ENCODE data around the gene RPL37. TPM values are rescaled to one million over a fixed set of nuclear protein-coding genes. Genes with fewer than 3 reads are reported as not detected.

The RPL37 gene
- total and polyA plus RNA-seq, 8 donors: 544 to 1,157 (median 813) TPM

GRCh38 chr5:40831346-40832210, 3.4 kb downstream of the RPL37 start:
- intact Hi-C loops (cut with DNase I): no loop called here
- FAIRE-seq: no peak
- no peaks in the 10 kb centered on the region for H3K27me3 ChIP-seq
- WGBS, 2 donors: 67 to 75% methylated on average over 4 of the region's 4 CpGs
- H3K4me3 ChIP-seq: no peak overlapping the region
- H3K36me3 ChIP-seq: peaks cover 0 to 63% (median 42%) of the 10 kb centered on the region in 3 donors
- TF ChIP-seq, protein P1, sequence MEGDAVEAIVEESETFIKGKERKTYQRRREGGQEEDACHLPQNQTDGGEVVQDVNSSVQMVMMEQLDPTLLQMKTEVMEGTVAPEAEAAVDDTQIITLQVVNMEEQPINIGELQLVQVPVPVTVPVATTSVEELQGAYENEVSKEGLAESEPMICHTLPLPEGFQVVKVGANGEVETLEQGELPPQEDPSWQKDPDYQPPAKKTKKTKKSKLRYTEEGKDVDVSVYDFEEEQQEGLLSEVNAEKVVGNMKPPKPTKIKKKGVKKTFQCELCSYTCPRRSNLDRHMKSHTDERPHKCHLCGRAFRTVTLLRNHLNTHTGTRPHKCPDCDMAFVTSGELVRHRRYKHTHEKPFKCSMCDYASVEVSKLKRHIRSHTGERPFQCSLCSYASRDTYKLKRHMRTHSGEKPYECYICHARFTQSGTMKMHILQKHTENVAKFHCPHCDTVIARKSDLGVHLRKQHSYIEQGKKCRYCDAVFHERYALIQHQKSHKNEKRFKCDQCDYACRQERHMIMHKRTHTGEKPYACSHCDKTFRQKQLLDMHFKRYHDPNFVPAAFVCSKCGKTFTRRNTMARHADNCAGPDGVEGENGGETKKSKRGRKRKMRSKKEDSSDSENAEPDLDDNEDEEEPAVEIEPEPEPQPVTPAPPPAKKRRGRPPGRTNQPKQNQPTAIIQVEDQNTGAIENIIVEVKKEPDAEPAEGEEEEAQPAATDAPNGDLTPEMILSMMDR (IDR thresholded peaks at IDR 0.05): no peak
- no peak for DNase-seq
- no peaks in the 10 kb centered on the region for H3K9me3 ChIP-seq
- peaks cover 11 to 13% (median 13%) of the 10 kb centered on the region in 3 donors for H3K4me1 ChIP-seq
- H3K27ac ChIP-seq: no peak overlapping the region
- no peak for ATAC-seq

- H3K36me3 ChIP-seq: peaks cover 0 to 63% (median 45%) of the 10 kb centered on the region in 3 donors
- H3K27me3 ChIP-seq: no peaks in the 10 kb centered on the region
- ATAC-seq (no peak), DNase-seq (no peak), FAIRE-seq (no peak)
- TF ChIP-seq, protein P1 (IDR thresholded peaks at IDR 0.05): no peak
- no peak overlapping the region for H3K4me3 ChIP-seq
- H3K9me3 ChIP-seq: no peaks in the 10 kb centered on the region
- no peak overlapping the region for H3K27ac ChIP-seq
- WGBS, 2 donors: 90 to 95% methylated on average over 13 of the region's 13 CpGs
- intact Hi-C loops (cut with DNase I): no loop called here
- peaks cover 11 to 13% (median 13%) of the 10 kb centered on the region in 3 donors for H3K4me1 ChIP-seq
Observed at GRCh38 chr5:40829748-40830533, 5.1 kb downstream of the RPL37 start.

GRCh38 chr5:40828690-40829661, 6.0 kb downstream of the RPL37 start:
- FAIRE-seq (no peak), DNase-seq (no peak), ATAC-seq (no peak)
- TF ChIP-seq, protein P1 (IDR thresholded peaks at IDR 0.05): no peak
- H3K36me3 ChIP-seq: peaks cover 0 to 63% (median 45%) of the 10 kb centered on the region in 3 donors
- H3K4me1 ChIP-seq: peaks cover 11 to 13% (median 13%) of the 10 kb centered on the region in 3 donors
- 97 to 98% methylated on average over 3 of the region's 3 CpGs for WGBS, 2 donors
- intact Hi-C loops (cut with DNase I): no loop called here
- H3K27me3 ChIP-seq: no peaks in the 10 kb centered on the region
- H3K4me3 ChIP-seq: no peak overlapping the region
- no peaks in the 10 kb centered on the region for H3K9me3 ChIP-seq
- H3K27ac ChIP-seq: no peak overlapping the region

GRCh38 chr5:40828021-40828631, 6.9 kb downstream of the RPL37 start:
- WGBS, 2 donors: 83 to 88% methylated on average over 3 of the region's 3 CpGs
- intact Hi-C loops (cut with DNase I): no loop called here

More at GRCh38 chr5:40828021-40828631, 6.9 kb downstream of the RPL37 start:
- Histone ChIP-seq H3K4me1 (peaks cover 3 to 9% (median 8%) of the 10 kb centered on the region in 3 donors), H3K4me3 (no peak overlapping the region), H3K27me3 (no peaks in the 10 kb centered on the region), H3K36me3 (peaks cover 0 to 59% (median 43%) of the 10 kb centered on the region in 3 donors), H3K9me3 (no peaks in the 10 kb centered on the region), H3K27ac (no peak overlapping the region)
- FAIRE-seq (no peak), DNase-seq (no peak), ATAC-seq (no peak)
- TF ChIP-seq, protein P1 (IDR thresholded peaks at IDR 0.05): no peak

All from pancreas (tissue), 10 donors.